CD4-positive, alpha-beta T cell treated with Interleukin-6 for 4 hours (primary cell): ENCODE measurements around the gene GGA3.

ENCODE experiments used
- DNase-seq: peaks from one replicate; pipeline ENCODE4 v3.0.0-alpha.2; 2020; ENCODE audit warnings: mixed read lengths

The GGA3 gene

GRCh38 chr17:75245011-75245410 lies 16.4 kb downstream of the GGA3 start:
- DNase-seq, result no peak

DNA sequence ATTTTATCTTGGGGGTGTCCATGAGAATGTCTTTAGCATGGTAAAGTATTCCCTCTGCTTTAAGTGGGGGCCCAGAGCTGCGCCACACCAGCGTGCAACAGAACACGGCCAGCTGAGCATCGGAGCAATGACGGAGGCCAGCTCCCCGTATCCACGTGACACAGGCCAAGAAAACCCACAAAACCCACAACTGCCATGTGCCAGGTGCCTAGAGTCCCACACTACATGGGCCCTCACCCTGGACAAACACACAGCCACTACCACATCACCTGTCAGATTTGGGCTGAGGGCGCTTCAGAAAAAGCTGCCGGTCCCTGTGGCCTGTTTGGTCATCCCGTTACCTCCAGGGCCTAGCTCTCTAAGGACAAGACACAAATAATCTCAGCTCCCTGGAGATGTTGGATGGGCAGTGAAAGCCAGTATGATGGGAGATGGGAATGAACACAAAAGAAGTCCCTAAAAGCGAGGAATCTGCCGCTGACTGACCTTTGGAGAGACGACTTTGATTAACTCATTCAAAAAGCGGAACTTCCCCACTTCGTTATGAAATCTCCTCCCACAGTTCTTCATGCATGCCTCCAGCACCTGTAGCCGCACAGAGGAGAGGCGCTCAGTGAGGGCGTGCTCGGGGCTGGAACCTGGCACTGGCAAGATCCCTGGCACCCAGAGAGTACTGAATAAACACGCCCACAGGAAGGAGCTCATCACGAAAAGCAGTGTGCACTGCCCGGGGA lies 17.1 kb downstream of the GGA3 start:
- no peak for DNase-seq

- DNase-seq, result no peak
These were observed 18.9 kb downstream of the GGA3 start for GRCh38 chr17:75242461-75243042.

DNA sequence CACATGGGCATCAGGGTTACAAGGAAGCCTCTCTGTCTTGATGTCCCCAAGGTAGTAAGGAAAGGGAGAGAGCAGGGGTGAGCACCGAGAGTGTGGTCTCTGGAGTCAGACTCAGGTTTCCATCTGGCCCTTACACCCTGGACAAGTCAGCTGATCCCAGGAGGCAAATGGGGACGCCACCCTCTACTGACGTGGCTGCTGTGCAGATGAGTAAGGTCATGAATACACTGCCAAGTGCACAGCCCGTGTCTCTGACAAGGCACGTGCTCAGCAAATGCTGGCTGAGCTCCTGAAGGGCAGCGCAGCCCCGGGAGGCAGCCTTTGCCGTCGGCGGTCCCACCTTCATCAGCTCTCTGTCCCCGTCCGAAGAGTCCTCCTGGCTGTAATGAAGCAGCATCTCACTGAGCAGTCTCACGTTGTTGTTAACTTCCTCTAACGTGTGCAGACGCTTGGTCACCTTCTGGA lies 19.4 kb downstream of the GGA3 start:
- DNase-seq, result no peak

DNA sequence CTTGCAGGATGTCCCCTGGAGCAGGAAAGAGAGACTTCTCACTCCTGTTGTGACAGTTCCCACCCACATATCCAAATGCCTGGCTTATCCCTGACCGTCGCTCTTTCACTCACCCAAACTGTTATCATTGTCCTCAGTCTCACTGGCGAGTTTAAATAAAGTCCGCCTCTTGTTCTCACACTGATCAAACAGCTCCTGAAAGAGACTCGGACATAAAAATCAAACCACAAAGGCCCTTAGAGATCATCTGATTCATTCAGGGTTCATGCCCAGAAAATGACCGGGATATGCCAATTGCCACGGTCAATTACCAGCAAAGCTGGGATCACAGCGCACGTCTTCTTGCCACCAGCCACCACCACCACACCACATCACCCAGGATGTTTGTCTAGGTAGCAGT lies 19.9 kb downstream of the GGA3 start:
- DNase-seq, result no peak

DNA sequence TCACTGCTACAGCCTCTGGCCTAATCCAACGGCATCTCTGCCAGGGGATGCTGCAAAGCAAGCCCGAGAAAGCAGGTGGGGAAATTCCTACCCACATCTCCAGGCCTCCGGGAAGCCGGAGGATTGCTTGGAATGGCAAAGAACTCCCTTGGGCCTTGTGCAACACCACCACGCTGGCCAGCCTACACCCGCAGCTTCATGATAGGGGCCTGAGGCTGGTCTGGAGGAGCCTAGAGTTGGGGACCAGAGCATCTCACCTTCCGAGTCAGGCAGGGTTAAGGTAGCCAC lies 20.3 kb downstream of the GGA3 start:
- no peak for DNase-seq

- peak; percentile 49 for DNase-seq
These were observed 20.8 kb downstream of the GGA3 start for GRCh38 chr17:75240394-75241142.

- DNase-seq, result no peak
These were observed 21.5 kb downstream of the GGA3 start for GRCh38 chr17:75239778-75240393.

DNA sequence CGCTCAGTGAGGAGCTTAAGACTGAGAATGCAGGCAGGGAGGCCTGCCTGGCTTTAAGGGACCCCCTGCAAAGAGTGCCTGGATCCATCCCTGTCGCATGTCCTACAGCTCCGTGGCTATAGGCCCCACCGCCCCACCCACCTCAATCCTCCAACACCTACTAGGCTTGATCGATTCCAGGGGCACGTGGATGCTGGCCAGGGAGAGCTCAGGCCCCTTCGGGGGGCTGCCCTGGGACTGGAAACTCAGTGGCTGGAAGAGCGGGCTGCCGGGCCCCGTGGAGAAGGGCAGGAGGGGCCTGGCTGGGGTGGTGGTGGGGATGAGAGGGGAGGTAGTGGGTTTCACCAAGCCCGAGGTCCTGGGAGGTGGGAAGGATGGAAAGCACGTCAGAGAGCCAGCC lies 22.2 kb downstream of the GGA3 start:
- DNase-seq, result no peak

DNA sequence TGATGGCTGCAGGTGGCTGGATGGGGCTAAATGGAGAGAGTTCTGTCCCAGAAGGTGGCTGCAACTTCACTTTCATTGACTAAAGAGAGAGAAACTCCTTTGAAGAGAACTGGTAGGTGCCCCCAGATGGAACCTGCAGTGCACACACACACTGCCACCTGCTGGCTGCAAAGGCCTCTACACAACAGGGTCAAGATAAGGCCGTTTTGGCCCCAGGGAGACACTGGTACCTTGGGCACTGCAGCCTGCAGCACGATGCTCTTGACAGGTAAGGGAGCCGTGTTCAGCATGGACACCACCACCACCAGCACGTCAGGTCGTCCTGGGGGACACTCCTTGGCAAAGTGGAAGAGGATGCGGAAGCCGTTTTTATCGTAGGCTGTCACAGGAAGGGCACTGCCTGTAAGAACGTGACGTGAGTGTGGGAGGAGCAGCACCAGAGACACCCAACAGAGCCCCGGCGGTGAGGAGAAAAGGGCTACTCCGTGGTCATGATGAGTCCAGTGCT lies 22.7 kb downstream of the GGA3 start:
- DNase-seq, result peak; percentile 68

DNA sequence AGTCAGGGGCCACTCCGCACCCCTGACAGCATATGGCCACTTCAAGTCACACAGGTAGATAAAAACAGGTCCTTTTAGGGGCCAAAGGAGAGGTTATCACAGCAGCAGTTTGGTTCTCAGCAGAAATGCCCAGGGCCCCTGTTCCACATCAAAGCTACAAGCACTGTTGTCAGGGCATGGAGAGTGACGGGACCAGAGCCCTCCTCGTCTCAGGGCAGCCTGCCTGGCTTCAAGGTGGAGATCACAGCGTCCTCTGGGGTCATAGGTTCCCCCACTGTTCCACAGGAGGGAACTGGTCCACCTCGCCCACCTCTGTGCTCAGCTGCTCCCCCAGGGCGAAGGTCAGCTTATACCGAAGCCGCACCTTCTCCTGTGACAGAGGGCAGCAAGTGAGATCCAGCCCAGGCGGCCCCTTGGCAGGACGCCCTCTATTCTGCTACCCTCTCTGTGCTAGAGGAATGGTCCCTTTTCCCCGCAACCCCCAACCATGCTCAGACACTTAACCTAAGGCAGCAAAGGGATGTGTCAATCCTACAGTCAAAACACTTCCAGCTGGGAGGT lies 23.3 kb downstream of the GGA3 start:
- DNase-seq, result no peak

- DNase-seq, result no peak
These were observed 24.0 kb downstream of the GGA3 start for GRCh38 chr17:75237100-75238014.

- no peak for DNase-seq
These were observed 28.6 kb downstream of the GGA3 start for GRCh38 chr17:75232786-75233185.

DNA sequence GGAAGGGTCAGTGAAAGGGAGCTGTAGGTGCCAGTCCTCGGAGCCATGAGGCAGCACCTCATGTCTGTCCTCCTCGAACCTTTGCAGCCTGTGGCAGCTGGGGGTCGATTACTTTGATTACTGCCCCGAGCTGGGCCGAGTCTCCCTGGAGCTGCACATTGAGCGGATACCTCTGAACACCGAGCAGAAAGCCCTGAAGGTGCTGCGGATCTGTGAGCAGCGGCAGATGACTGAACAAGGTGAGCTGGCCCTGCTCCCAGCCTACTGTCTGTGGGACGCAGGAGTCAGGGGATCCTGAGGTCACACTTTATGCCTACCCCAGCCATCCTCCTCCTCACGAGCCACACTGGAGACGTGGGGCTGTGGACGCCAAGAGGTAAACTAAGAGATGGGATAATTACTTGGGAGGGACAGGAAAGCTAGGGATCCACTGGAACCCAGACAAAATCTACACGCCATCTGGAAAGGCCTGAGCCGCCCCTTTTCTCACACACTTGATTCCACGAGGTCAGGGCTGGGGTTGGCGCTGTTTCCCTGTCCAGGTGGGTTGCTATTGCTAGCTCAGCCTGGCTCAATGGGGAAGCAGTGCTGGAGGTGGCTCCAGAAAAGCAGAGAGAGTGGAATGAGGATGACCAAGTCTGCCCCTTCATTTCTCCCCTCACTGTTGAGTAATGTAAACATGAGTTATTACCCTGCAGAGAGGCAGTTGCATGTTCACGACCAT lies 29.5 kb downstream of the GGA3 start:
- no peak for DNase-seq

DNA sequence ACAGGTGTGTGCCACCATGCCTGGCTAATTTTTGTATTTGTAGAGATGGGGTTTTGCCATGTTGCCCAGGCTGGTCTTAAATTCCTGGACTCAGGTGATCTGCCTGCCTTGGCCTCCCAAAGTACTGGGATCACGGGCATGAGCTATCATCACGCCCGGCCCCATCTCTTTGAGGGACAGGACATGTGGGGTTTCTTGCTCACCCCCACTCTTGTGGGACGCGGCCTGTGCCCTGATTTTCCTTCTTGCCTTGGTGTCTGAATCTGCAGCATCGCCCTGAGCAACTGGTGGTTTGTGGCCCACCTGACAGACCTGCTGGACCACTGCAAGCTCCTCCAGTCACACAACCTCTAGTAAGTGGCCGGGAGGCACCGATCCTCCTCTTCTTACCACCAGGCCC lies 30.3 kb downstream of the GGA3 start:
- no peak for DNase-seq

- DNase-seq, result no peak
These were observed 32.6 kb downstream of the GGA3 start for GRCh38 chr17:75228847-75229246.

- DNase-seq, result no peak
These were observed 33.1 kb downstream of the GGA3 start for GRCh38 chr17:75228305-75228704.

DNA sequence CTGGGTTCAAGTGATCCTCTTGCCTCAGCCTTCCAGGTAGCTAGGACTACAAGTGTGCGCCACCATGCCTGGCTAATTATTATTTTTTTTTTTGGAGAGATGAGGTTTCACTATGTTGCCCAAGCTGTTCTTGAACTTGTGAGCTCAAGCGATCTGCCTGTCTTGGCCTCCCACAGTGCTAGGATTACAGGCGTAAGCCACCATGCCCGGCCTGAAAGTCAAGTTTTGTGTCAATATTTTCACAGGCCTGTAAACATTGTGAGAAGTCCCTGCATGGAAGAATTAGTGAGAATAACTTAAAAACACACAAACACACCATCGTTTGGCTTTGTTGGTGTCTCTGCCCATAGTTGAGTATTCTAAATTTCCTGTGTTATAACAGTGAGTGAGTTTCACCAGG lies 33.7 kb downstream of the GGA3 start:
- DNase-seq, result no peak

DNA sequence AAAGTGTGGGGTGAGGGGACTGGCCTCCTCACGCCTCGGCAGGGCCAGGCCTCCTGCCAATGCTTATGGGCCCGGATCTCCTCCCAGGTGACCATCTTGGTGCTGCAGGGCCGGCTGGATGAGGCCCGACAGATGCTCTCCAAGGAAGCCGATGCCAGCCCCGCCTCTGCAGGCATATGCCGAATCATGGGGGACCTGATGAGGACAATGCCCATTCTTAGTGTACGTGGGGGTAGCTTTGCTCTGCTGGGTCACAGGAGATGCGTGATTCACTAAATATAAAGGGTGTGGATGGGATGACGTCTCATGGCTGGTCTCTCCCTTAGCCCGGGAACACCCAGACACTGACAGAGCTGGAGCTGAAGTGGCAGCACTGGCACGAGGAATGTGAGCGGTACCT lies 36.4 kb downstream of the GGA3 start:
- DNase-seq, result no peak

GRCh38 chr17:75219815-75220214 lies 41.6 kb downstream of the GGA3 start:
- DNase-seq, result no peak

GRCh38 chr17:75218131-75218530 lies 43.3 kb downstream of the GGA3 start:
- no peak for DNase-seq

GRCh38 chr17:75209061-75209460 lies 52.3 kb downstream of the GGA3 start:
- DNase-seq, result no peak
